ENCODE data around the gene ELP1.
A peak's percentile ranks its signal among the peaks of the same experiment; 100 is the strongest.

Gene ELP1

DNA sequence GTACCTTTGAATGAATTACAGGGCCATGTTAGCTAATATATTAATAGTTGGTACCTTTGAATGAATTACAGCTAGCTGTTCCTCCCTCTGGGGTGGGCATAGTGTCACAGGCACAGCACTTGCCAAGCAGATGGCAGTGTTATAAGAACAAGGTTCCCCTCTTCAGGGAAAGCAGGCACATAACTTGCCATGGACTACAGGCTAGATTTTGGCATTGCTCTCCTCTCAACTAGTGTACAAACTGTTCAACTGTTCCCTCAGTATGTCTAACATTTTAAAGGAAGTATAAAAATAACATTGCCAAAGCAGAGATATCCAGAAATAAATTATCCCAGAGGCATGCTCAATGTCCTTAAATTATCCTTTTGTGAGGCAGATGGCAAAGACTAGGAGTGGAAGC, 34.0 kb upstream of the ELP1 start:
- H3K27me3 ChIP-seq (ENCODE audit: insufficient read depth, insufficient read length), result no peaks in the 10 kb centered on the region
- no peak overlapping the region for H3K9ac ChIP-seq (ENCODE audit: insufficient read length, low read depth)
- no peaks in the 10 kb centered on the region for H3K4me1 ChIP-seq (ENCODE audit: insufficient read depth, insufficient read length)
- peaks cover 84% of the 10 kb centered on the region for H3K36me3 ChIP-seq (ENCODE audit: insufficient read depth, insufficient read length, low read length)
- no peaks in the 10 kb centered on the region for H3K9me3 ChIP-seq (ENCODE audit: insufficient read depth, low read length)
- DNase-seq (ENCODE audit: low read depth, low spot score), result no peak
- no peak for TF ChIP-seq SUZ12 (IDR thresholded peaks at IDR 0.05; ENCODE audit: extremely low read depth, insufficient read depth, insufficient read length)
- TF ChIP-seq ZNF274 (IDR thresholded peaks at IDR 0.05; ENCODE audit: low read depth, low read length), result no peak
- TF ChIP-seq YY1 (IDR thresholded peaks at IDR 0.05; ENCODE audit: insufficient read depth, insufficient read length), result no peak
- no peak overlapping the region for H3K4me3 ChIP-seq (ENCODE audit: insufficient read length, low read depth)

DNA sequence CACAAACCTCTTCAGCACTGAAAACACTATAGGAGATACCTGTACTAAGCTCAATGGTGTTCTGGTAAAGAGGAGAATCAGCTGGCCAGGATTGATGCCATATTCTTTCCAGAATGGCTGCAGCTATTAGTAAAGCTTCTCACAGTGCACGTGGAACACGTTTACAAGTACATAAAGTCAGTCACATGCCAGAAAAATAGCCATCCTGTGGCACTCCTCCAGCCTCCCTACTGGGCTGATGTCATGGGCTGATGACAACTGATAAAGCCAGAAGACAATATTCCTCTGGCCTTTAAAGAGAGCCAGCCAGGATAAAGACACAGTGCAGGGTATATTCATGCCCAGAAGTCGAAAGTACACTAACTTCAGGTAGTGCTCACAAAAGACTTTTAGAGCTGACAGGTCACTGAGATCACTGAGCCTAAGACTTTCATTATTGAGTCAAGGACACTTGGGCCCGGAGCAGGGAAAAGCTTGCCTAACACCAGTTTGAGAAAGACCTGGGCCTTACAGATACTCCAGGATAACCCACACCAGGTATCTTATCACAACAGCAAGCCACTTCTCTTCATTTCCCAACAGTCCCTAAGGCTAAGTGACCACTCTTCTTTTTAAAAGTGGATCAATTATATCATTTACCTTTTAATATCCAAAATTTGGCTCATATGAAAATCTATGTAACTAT, 29.7 kb upstream of the ELP1 start:
- no peak for DNase-seq (ENCODE audit: low read depth, low spot score)
- Histone ChIP-seq H3K9ac (ENCODE audit: insufficient read length, low read depth) (no peak overlapping the region), H3K36me3 (ENCODE audit: insufficient read depth, insufficient read length, low read length) (peaks cover 73% of the 10 kb centered on the region), H3K4me3 (ENCODE audit: insufficient read length, low read depth) (no peak overlapping the region), H3K9me3 (ENCODE audit: insufficient read depth, low read length) (no peaks in the 10 kb centered on the region), H3K4me1 (ENCODE audit: insufficient read depth, insufficient read length) (no peaks in the 10 kb centered on the region), H3K27me3 (ENCODE audit: insufficient read depth, insufficient read length) (no peaks in the 10 kb centered on the region)
- TF ChIP-seq YY1 (IDR thresholded peaks at IDR 0.05; ENCODE audit: insufficient read depth, insufficient read length) (no peak), SUZ12 (IDR thresholded peaks at IDR 0.05; ENCODE audit: extremely low read depth, insufficient read depth, insufficient read length) (no peak), ZNF274 (IDR thresholded peaks at IDR 0.05; ENCODE audit: low read depth, low read length) (no peak)

DNA sequence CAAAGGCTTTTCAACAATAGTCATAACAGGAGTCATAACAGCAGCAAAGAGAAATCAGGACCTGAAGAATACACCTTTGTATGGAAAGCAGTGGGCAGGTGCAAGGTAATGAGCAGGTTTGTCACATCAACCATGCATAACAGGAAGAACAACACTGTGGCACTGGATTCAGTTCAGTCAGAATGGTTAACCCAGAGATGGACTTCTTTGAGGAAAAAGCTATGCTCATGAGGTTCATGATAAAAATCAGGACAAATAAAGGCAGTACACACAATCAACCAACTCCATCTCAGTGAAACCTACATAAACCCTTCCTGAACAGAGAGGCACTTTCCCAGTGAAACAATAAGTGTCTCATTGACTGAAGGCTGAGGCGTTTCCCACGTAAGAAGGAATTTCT, 27.2 kb upstream of the ELP1 start:
- TF ChIP-seq YY1 (IDR thresholded peaks at IDR 0.05; ENCODE audit: insufficient read depth, insufficient read length) (no peak), SUZ12 (IDR thresholded peaks at IDR 0.05; ENCODE audit: extremely low read depth, insufficient read depth, insufficient read length) (no peak), ZNF274 (IDR thresholded peaks at IDR 0.05; ENCODE audit: low read depth, low read length) (no peak)
- no peak for DNase-seq (ENCODE audit: low read depth, low spot score)

DNA sequence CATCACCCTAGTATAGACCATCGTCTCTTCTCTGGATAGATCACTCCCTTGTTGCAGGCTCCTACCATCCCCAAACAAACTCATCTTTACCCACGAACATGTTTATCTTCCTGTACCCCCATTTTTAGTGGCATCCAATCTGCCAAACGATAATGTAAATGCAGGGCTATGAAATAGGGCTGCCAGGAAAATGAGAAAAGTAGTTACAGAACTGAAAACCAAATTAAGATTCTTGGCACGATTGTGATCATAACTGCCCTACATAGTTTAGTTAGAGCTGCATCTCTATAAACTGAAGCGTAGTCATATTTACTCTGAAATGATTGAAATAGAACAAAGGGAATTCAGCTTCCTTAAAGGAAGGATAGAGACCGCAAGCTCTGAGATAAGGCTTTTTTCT, 26.4 kb upstream of the ELP1 start:
- no peaks in the 10 kb centered on the region for H3K4me1 ChIP-seq (ENCODE audit: insufficient read depth, insufficient read length)
- TF ChIP-seq SUZ12 (IDR thresholded peaks at IDR 0.05; ENCODE audit: extremely low read depth, insufficient read depth, insufficient read length) (no peak), YY1 (IDR thresholded peaks at IDR 0.05; ENCODE audit: insufficient read depth, insufficient read length) (no peak), ZNF274 (IDR thresholded peaks at IDR 0.05; ENCODE audit: low read depth, low read length) (no peak)
- no peak overlapping the region for H3K9ac ChIP-seq (ENCODE audit: insufficient read length, low read depth)
- no peak overlapping the region for H3K4me3 ChIP-seq (ENCODE audit: insufficient read length, low read depth)
- H3K36me3 ChIP-seq (ENCODE audit: insufficient read depth, insufficient read length, low read length), result peaks cover 55% of the 10 kb centered on the region
- no peak for DNase-seq (ENCODE audit: low read depth, low spot score)
- no peaks in the 10 kb centered on the region for H3K9me3 ChIP-seq (ENCODE audit: insufficient read depth, low read length)
- no peaks in the 10 kb centered on the region for H3K27me3 ChIP-seq (ENCODE audit: insufficient read depth, insufficient read length)

More for the DNA sequence above, 27.2 kb upstream of the ELP1 start:
- H3K9me3 ChIP-seq (ENCODE audit: insufficient read depth, low read length), result no peaks in the 10 kb centered on the region
- H3K36me3 ChIP-seq (ENCODE audit: insufficient read depth, insufficient read length, low read length), result peaks cover 55% of the 10 kb centered on the region
- no peaks in the 10 kb centered on the region for H3K27me3 ChIP-seq (ENCODE audit: insufficient read depth, insufficient read length)
- H3K4me3 ChIP-seq (ENCODE audit: insufficient read length, low read depth), result no peak overlapping the region
- no peaks in the 10 kb centered on the region for H3K4me1 ChIP-seq (ENCODE audit: insufficient read depth, insufficient read length)
- no peak overlapping the region for H3K9ac ChIP-seq (ENCODE audit: insufficient read length, low read depth)

DNA sequence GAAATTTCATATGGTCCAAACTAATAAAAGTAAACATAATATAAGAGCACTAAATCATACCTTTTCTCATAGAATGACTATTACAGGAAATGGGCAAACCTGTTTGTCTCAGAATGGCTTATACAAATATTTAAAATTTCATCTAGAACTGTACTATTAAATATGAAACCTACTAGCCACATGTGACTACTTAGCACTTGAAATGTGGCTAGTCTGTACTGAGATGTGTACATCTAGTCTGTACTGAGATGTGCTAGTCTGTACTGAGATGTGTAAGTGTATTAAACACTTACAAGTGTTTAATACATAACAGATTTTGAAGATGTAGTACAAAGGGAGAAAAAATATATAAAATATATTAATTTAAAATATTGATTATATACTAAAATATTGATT, 22.7 kb upstream of the ELP1 start:
- no peaks in the 10 kb centered on the region for H3K27me3 ChIP-seq (ENCODE audit: insufficient read depth, insufficient read length)
- peaks cover 46% of the 10 kb centered on the region for H3K36me3 ChIP-seq (ENCODE audit: insufficient read depth, insufficient read length, low read length)
- DNase-seq (ENCODE audit: low read depth, low spot score), result no peak
- TF ChIP-seq ZNF274 (IDR thresholded peaks at IDR 0.05; ENCODE audit: low read depth, low read length), result no peak
- no peak for TF ChIP-seq SUZ12 (IDR thresholded peaks at IDR 0.05; ENCODE audit: extremely low read depth, insufficient read depth, insufficient read length)
- TF ChIP-seq YY1 (IDR thresholded peaks at IDR 0.05; ENCODE audit: insufficient read depth, insufficient read length), result no peak
- H3K9ac ChIP-seq (ENCODE audit: insufficient read length, low read depth), result no peak overlapping the region
- no peak overlapping the region for H3K4me3 ChIP-seq (ENCODE audit: insufficient read length, low read depth)
- no peaks in the 10 kb centered on the region for H3K4me1 ChIP-seq (ENCODE audit: insufficient read depth, insufficient read length)
- no peaks in the 10 kb centered on the region for H3K9me3 ChIP-seq (ENCODE audit: insufficient read depth, low read length)

DNA sequence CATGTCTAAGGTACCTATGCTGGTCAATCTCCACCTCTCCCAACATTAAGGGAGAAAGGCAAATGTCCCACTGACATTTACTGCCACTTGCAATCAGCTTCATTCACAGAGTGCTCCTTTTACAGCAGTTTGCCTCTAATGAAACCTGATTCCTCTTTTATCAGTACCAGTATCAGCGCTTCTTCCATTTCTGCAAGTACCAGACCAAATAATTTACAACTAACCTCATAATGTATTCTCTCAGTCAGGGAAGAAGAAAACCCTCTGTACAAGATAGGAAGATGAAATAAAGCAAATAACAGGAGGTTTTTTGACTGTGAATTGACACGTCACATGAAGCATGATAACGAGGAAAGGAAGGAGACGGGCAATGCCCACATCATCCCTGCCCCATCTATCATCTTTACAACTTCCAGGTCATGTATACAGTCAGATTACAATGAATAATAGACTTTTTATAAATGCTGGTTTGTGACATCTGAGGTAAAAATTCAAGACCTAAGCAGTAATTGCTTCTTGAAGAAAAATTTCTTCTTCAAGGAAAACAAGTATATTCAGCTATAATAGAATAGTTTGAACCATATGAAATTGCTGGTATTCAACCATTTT, 22.2 kb upstream of the ELP1 start:
- DNase-seq (ENCODE audit: low read depth, low spot score), result no peak
- H3K9me3 ChIP-seq (ENCODE audit: insufficient read depth, low read length), result no peaks in the 10 kb centered on the region
- no peaks in the 10 kb centered on the region for H3K27me3 ChIP-seq (ENCODE audit: insufficient read depth, insufficient read length)
- no peak overlapping the region for H3K4me3 ChIP-seq (ENCODE audit: insufficient read length, low read depth)
- TF ChIP-seq SUZ12 (IDR thresholded peaks at IDR 0.05; ENCODE audit: extremely low read depth, insufficient read depth, insufficient read length) (no peak), YY1 (IDR thresholded peaks at IDR 0.05; ENCODE audit: insufficient read depth, insufficient read length) (no peak), ZNF274 (IDR thresholded peaks at IDR 0.05; ENCODE audit: low read depth, low read length) (no peak)
- no peaks in the 10 kb centered on the region for H3K4me1 ChIP-seq (ENCODE audit: insufficient read depth, insufficient read length)
- H3K9ac ChIP-seq (ENCODE audit: insufficient read length, low read depth), result no peak overlapping the region
- peaks cover 46% of the 10 kb centered on the region for H3K36me3 ChIP-seq (ENCODE audit: insufficient read depth, insufficient read length, low read length)

DNA sequence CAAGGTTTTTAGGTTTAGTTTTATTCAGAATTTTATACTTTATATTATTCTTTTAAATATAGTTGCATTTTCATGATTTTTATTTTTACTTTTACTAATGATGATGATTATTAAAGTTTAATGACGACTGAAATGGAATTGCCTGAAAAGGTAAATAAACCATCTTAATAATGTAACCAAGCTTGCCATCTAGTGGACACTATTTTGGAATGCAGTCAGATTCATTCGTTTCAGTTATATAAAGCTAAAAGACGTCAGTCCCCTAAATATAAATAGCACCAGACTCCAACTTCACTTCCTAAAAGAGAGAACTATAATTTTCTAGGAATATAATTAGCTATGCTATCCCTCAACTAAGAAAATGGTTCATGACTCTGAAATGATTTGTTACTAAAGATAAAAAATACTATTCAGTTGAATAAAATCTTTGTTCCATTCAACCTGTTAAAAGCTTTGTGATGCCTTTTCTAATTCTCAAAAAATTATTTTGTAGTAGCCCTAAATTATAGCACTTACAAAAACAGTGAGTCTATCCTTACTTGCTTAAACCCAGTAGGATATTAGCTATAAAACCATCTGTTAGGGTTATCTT, 20.2 kb upstream of the ELP1 start:
- Histone ChIP-seq H3K4me3 (ENCODE audit: insufficient read length, low read depth) (no peak overlapping the region), H3K36me3 (ENCODE audit: insufficient read depth, insufficient read length, low read length) (peaks cover 45% of the 10 kb centered on the region), H3K9me3 (ENCODE audit: insufficient read depth, low read length) (no peaks in the 10 kb centered on the region), H3K4me1 (ENCODE audit: insufficient read depth, insufficient read length) (no peaks in the 10 kb centered on the region), H3K9ac (ENCODE audit: insufficient read length, low read depth) (no peak overlapping the region), H3K27me3 (ENCODE audit: insufficient read depth, insufficient read length) (no peaks in the 10 kb centered on the region)
- peak; percentile 16 for DNase-seq (ENCODE audit: low read depth, low spot score)
- no peak for TF ChIP-seq YY1 (IDR thresholded peaks at IDR 0.05; ENCODE audit: insufficient read depth, insufficient read length)
- TF ChIP-seq ZNF274 (IDR thresholded peaks at IDR 0.05; ENCODE audit: low read depth, low read length), result no peak
- no peak for TF ChIP-seq SUZ12 (IDR thresholded peaks at IDR 0.05; ENCODE audit: extremely low read depth, insufficient read depth, insufficient read length)
